IMR-90 (cell line): ENCODE results near the gene R3HDML.

Experiments used
- MAZ ChIP-seq: IDR thresholded peaks from 2 replicates; pipeline ENCODE4 v1.6.1; 2012; ENCODE audit warnings: low read depth, mild to moderate bottlenecking, low read length, improper control_type of control experiment, moderate library complexity, borderline replicate concordance
- POLR2A ChIP-seq: IDR thresholded peaks from 2 replicates; pipeline ENCODE4 v1.6.1; 2012; ENCODE audit warnings: mild to moderate bottlenecking, low read depth, low read length
- RFX5 ChIP-seq: IDR thresholded peaks from 2 replicates; pipeline ENCODE4 v1.8.0; 2012; ENCODE audit warnings: low read depth, mild to moderate bottlenecking, low read length, moderate library complexity
- TF ChIP-seq, protein P1 (sequence below): conservative IDR thresholded peaks from 2 replicates; pipeline ENCODE4 v1.5.1; 2012; ENCODE audit warnings: mild to moderate bottlenecking, low read depth, low read length, improper control_type of control experiment

DNA sequence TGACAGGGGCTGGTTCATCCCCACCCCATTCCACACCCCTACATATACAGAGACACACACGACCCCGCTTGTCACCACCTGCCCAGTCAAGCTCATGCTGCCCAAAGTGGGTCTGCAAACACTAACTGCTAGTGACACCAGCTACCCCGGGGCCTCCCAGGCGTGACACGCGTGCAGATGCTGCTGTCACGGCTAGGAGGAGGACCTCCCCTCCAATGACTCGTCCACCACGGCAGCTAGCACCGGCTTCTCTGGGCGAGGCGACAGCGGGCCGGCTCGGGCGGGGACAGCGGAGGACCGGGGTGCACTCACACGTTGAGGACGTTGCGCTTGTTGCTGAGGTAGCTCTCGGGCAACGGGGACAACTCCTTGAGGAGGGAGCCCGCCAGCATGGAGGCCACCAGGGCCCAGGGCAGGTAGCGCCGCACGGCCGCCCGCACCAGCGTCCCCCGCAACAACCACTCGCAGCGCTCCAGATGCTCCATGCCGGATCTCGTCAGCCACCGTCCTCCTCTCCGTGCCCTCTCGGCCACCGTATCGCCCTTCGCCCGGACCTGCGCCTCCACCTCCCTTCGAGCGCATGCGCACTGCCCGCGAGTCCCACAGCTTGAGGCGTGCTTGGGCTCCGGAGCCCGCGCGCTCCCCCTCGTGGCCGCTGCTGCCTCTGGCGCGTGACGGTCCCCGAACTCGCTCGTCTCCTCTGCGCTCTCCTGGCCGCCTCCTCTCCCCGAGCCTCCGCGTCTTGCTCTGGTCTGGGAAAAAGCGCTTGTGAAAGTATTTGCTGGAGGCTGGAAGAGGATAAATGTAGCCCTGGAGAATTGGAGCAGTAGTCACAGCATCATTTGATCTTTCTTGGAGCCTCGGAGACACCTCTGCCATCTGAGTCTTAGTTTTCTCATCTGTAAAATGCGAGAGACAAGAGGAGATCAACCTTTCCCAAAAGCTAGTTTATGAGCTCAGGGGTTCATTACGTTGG lies 25.9 kb upstream of the R3HDML start, which contains the start of gene FITM2:
- no peak for TF ChIP-seq RFX5
- TF ChIP-seq, protein P1, sequence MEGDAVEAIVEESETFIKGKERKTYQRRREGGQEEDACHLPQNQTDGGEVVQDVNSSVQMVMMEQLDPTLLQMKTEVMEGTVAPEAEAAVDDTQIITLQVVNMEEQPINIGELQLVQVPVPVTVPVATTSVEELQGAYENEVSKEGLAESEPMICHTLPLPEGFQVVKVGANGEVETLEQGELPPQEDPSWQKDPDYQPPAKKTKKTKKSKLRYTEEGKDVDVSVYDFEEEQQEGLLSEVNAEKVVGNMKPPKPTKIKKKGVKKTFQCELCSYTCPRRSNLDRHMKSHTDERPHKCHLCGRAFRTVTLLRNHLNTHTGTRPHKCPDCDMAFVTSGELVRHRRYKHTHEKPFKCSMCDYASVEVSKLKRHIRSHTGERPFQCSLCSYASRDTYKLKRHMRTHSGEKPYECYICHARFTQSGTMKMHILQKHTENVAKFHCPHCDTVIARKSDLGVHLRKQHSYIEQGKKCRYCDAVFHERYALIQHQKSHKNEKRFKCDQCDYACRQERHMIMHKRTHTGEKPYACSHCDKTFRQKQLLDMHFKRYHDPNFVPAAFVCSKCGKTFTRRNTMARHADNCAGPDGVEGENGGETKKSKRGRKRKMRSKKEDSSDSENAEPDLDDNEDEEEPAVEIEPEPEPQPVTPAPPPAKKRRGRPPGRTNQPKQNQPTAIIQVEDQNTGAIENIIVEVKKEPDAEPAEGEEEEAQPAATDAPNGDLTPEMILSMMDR, result peak; percentile 98
- TF ChIP-seq POLR2A, result 0 out of 2 replicates have a peak, but pooled peaks have one; percentile 26
- peak; percentile 67; the same call in 1 of the 2 replicates for TF ChIP-seq MAZ
